OCI-LY7 (cell line): ENCODE measurements around the gene TSPAN12. TPM values are rescaled to one million over a fixed set of nuclear protein-coding genes. Genes with fewer than 3 reads are reported as not detected.

Experiments used
- BruUV-seq: library from RNA; stranded (reverse); fragments of 400-500 nt; replicated peaks from 2 replicates; lab custom pipeline; 2021; lab: Mats Ljungman, UMichigan
- CTCF ChIA-PET: fragments of 300-600 bp; sonication (Branson Sonifier 250); formaldehyde crosslinking; loops from one replicate; lab custom pipeline; 2022; ENCODE audit warnings: antibody characterized with exemption; ENCODE audit not compliant: unreplicated experiment; lab: Charles Lee
- POLR2A ChIA-PET: fragments of 300-600 bp; sonication (Branson Sonifier 250); formaldehyde crosslinking; loops from one replicate; lab custom pipeline; 2022; ENCODE audit warnings: antibody characterized with exemption; lab: Charles Lee
- DNase-seq: peaks from one replicate; pipeline ENCODE4 v3.0.0-alpha.2; 2015; ENCODE audit warnings: low spot score
- H2AFZ ChIP-seq: fragments of 200-600 bp; sonication (generic), shearing (Covaris generic); 2 replicates; pipeline ENCODE4 v1.6.1; 2014; ENCODE audit warnings: mild to moderate bottlenecking, antibody characterized with exemption, low read length, moderate library complexity
- H3K27ac ChIP-seq: fragments of 200-600 bp; sonication (generic); 2 replicates; pipeline ENCODE4 v1.5.1; 2014; ENCODE audit warnings: mixed run types, low read depth, mild to moderate bottlenecking, moderate library complexity, low read length, inconsistent platforms; ENCODE audit not compliant: poor library complexity, severe bottlenecking
- H3K36me3 ChIP-seq: fragments of 200-600 bp; sonication (generic); 2 replicates; pipeline ENCODE4 v1.6.1; 2014; ENCODE audit warnings: mild to moderate bottlenecking, antibody characterized with exemption, low read length, moderate library complexity, mixed read lengths; ENCODE audit not compliant: insufficient read depth
- H3K4me1 ChIP-seq: fragments of 200-600 bp; sonication (generic); 2 replicates; pipeline ENCODE4 v1.5.1; 2014; ENCODE audit warnings: mild to moderate bottlenecking, low read length; ENCODE audit not compliant: insufficient read depth, poor library complexity, severe bottlenecking
- H3K4me2 ChIP-seq: fragments of 200-600 bp; sonication (generic); 2 replicates; pipeline ENCODE4 v1.6.1; 2014; ENCODE audit warnings: mild to moderate bottlenecking, low read length
- H3K4me3 ChIP-seq: fragments of 200-600 bp; sonication (generic); 2 replicates; pipeline ENCODE4 v1.5.1; 2014; ENCODE audit warnings: mild to moderate bottlenecking, low read depth, low read length; ENCODE audit not compliant: poor library complexity, severe bottlenecking
- H3K79me2 ChIP-seq: fragments of 200-600 bp; sonication (generic); 2 replicates; pipeline ENCODE4 v1.6.1; 2016; ENCODE audit warnings: low read depth, mild to moderate bottlenecking, low read length, moderate library complexity, mixed read lengths; ENCODE audit not compliant: insufficient read depth
- H3K9me2 ChIP-seq: fragments of 200-600 bp; sonication (generic); 2 replicates; pipeline ENCODE4 v1.6.1; 2016; ENCODE audit warnings: mild to moderate bottlenecking, low read length, mixed read lengths; ENCODE audit not compliant: insufficient read depth
- H3K9me3 ChIP-seq: fragments of 200-600 bp; sonication (generic); 2 replicates; pipeline ENCODE4 v1.6.1; 2014; ENCODE audit warnings: mild to moderate bottlenecking, mixed run types, low read length, mixed read lengths
- H4K20me1 ChIP-seq: fragments of 200-600 bp; sonication (generic); 2 replicates; pipeline ENCODE4 v1.6.1; 2014; ENCODE audit warnings: mild to moderate bottlenecking, antibody characterized with exemption, low read length, moderate library complexity, mixed read lengths; ENCODE audit not compliant: insufficient read depth
- EZH2phosphoT487 ChIP-seq: fragments of 200-600 bp; sonication (generic); IDR thresholded peaks from 2 replicates; pipeline ENCODE4 v1.6.1; 2018; ENCODE audit warnings: low read depth, borderline replicate concordance, mild to moderate bottlenecking, mixed run types, antibody characterized with exemption, low read length, moderate library complexity, mixed read lengths
- intact Hi-C: fragments of 100-400 bp; cut with micrococcal nuclease; formaldehyde crosslinking; loops from one replicate; pipeline ENCODE4 v1.10.0; 2022; ENCODE audit not compliant: unreplicated experiment
- total RNA-seq, 2 experiments: library from RNA; depleted of rRNA in 1 of 2; stranded (reverse); fragments of >200 nt in 1 of 2; shearing (Covaris generic) in 1 of 2; gene quantifications; 2 replicates each; pipeline ENCODE4 v1.2.3, GENCODE V29; 2014 to 2022
- TF ChIP-seq, protein P1 (sequence below): fragments of 200-600 bp; sonication (generic); conservative IDR thresholded peaks from 2 replicates; pipeline ENCODE4 v1.5.1; 2014; ENCODE audit warnings: mild to moderate bottlenecking, antibody characterized with exemption, low read length, moderate library complexity, mixed read lengths

Gene TSPAN12
- total RNA-seq, 2 experiments from 2014 or later: not detected

- H3K9me2 ChIP-seq: no peaks in the 10 kb centered on the region
- no TSS peak for BruUV-seq
- TF ChIP-seq EZH2phosphoT487: no peak
- H3K79me2 ChIP-seq: no peaks in the 10 kb centered on the region
- no peaks in the 10 kb centered on the region for H3K36me3 ChIP-seq
- ChIA-PET CTCF (no interaction called here), POLR2A (interaction anchor here (0.6 to 0.8 kb wide), 3 partner anchors 10 to 717 kb away, joined by 3 to 5 read pairs (median 3); no protein-coding TSS in a partner anchor)
- H3K4me2 ChIP-seq: no peak overlapping the region
- no peaks in the 10 kb centered on the region for H3K4me1 ChIP-seq
- H3K4me3 ChIP-seq: no peak overlapping the region
- H3K27ac ChIP-seq: no peak overlapping the region
- H2AFZ ChIP-seq: no peak overlapping the region
- H4K20me1 ChIP-seq: no peaks in the 10 kb centered on the region
- no peak for DNase-seq
- no peaks in the 10 kb centered on the region for H3K9me3 ChIP-seq
- intact Hi-C loops: no loop called here
Measured at GRCh38 chr7:120842121-120842621, 15.8 kb downstream of the TSPAN12 start.

DNA sequence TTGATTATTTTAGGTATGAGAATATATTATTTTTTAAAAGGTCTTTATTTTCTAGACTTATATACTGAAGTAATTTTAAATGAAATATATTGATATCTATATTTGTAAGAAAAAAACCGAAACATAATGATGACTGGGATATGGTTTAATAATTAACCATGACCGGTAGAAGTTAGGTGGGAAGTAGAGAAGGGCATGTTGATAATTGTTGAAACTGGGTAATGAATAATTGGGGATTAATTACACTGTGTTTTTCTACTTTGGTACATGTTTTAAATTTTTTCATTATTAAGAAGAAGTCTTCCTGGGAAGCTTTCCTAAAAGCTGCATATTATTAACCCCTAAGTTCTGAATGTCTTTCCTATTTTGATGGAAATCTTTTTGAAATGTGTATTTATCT, 16.3 kb downstream of the TSPAN12 start:
- no peaks in the 10 kb centered on the region for H3K4me1 ChIP-seq
- H3K9me3 ChIP-seq: no peaks in the 10 kb centered on the region
- H3K4me3 ChIP-seq: no peak overlapping the region
- no peak overlapping the region for H2AFZ ChIP-seq
- H3K27ac ChIP-seq: no peak overlapping the region
- no peaks in the 10 kb centered on the region for H3K9me2 ChIP-seq
- POLR2A ChIA-PET: interaction anchor here (0.6 to 0.7 kb wide), 2 partner anchors 272 to 718 kb away, joined by 3 to 5 read pairs; no protein-coding TSS in a partner anchor
- TF ChIP-seq, protein P1, sequence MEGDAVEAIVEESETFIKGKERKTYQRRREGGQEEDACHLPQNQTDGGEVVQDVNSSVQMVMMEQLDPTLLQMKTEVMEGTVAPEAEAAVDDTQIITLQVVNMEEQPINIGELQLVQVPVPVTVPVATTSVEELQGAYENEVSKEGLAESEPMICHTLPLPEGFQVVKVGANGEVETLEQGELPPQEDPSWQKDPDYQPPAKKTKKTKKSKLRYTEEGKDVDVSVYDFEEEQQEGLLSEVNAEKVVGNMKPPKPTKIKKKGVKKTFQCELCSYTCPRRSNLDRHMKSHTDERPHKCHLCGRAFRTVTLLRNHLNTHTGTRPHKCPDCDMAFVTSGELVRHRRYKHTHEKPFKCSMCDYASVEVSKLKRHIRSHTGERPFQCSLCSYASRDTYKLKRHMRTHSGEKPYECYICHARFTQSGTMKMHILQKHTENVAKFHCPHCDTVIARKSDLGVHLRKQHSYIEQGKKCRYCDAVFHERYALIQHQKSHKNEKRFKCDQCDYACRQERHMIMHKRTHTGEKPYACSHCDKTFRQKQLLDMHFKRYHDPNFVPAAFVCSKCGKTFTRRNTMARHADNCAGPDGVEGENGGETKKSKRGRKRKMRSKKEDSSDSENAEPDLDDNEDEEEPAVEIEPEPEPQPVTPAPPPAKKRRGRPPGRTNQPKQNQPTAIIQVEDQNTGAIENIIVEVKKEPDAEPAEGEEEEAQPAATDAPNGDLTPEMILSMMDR: no peak
- TF ChIP-seq EZH2phosphoT487: no peak
- no TSS peak for BruUV-seq
- DNase-seq: no peak
- H4K20me1 ChIP-seq: no peaks in the 10 kb centered on the region
- intact Hi-C loops: no loop called here
- no peak overlapping the region for H3K4me2 ChIP-seq
- H3K36me3 ChIP-seq: no peaks in the 10 kb centered on the region
- no peaks in the 10 kb centered on the region for H3K79me2 ChIP-seq
- CTCF ChIA-PET: no interaction called here

DNA sequence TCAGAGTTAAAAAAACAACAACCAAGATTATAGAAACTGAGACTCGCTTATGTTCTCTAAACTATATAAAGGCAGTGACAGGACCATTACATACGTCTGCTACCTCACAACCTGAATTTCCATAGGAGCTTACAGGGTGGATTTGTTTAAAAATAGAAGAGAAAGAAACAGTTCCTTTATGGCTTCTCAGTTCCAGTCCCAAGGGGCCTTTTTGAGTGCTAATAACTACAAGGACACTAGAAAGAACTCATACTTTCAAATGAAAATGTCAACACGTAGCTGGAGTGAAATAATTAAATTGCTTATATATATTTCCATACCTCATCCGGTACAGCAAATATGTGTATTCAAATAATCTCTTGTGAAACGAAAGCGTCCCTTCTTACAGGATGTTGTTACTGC, 19.7 kb downstream of the TSPAN12 start:
- ChIA-PET CTCF (no interaction called here), POLR2A (no interaction called here)
- no peak overlapping the region for H3K4me3 ChIP-seq
- H3K27ac ChIP-seq: no peak overlapping the region
- no peaks in the 10 kb centered on the region for H3K9me2 ChIP-seq
- intact Hi-C loops: no loop called here
- BruUV-seq: no TSS peak
- no peaks in the 10 kb centered on the region for H4K20me1 ChIP-seq
- no peaks in the 10 kb centered on the region for H3K36me3 ChIP-seq
- no peak for TF ChIP-seq EZH2phosphoT487
- TF ChIP-seq, protein P1: no peak
- no peaks in the 10 kb centered on the region for H3K79me2 ChIP-seq
- H3K4me1 ChIP-seq: no peaks in the 10 kb centered on the region
- H3K4me2 ChIP-seq: no peak overlapping the region
- no peak for DNase-seq
- H3K9me3 ChIP-seq: no peaks in the 10 kb centered on the region
- H2AFZ ChIP-seq: no peak overlapping the region
